Right lobe of liver (tissue), 6 donors: ENCODE data around the gene SEC16B. TPM values are rescaled to one million over a fixed set of nuclear protein-coding genes. Genes with fewer than 3 reads are reported as not detected.

Experiments used
- ATAC-seq, 4 donors: fragments of 200-7000 bp; cut with Tn5 transposase; one replicate each; pipeline ENCODE4 v1.9.1; 2020; ENCODE audit warnings: mild to moderate bottlenecking in 4 of 4, moderate library complexity in 4 of 4
- DNase-seq, 3 donors: peaks; one replicate each; pipeline ENCODE4 v3.0.0-alpha.2; 2020
- H3K27ac ChIP-seq, 3 donors: fragments of 200-600 bp; one replicate each; pipeline ENCODE4 v1.8.0; 2022
- H3K27me3 ChIP-seq, 2 donors: fragments of 200-600 bp; one replicate each; pipeline ENCODE4 v1.8.0; 2022
- H3K36me3 ChIP-seq, 4 donors: fragments of 200-600 bp; sonication (generic) in 1 of 4; one replicate each; pipeline versions ENCODE4 v1.5.1 to v1.8.0; 2017 to 2022; ENCODE audit warnings: control low read depth in 1 of 4
- H3K4me1 ChIP-seq, 4 donors: fragments of 200-600 bp; sonication (generic) in 1 of 4; one replicate each; pipeline versions ENCODE4 v1.5.1 to v1.8.0; 2017 to 2022; ENCODE audit warnings: control low read depth in 1 of 4
- H3K4me3 ChIP-seq, 3 donors: fragments of 200-600 bp; one replicate each; pipeline ENCODE4 v1.8.0; 2022
- H3K9me3 ChIP-seq, 4 donors: fragments of 200-600 bp; sonication (generic) in 1 of 4; one replicate each; pipeline versions ENCODE4 v1.5.1 to v1.8.0; 2017 to 2022; ENCODE audit warnings: control low read depth in 1 of 4
- CTCF ChIP-seq, 4 donors: fragments of 200-600 bp in 3 of 4; fragments of 450-650 bp in 1 of 4; IDR thresholded peaks; one replicate each; pipeline versions ENCODE4 v1.5.1 to v1.8.0; 2016 to 2022; ENCODE audit warnings: antibody characterized with exemption in 4 of 4, mild to moderate bottlenecking in 2 of 4
- POLR2A ChIP-seq: fragments of 450-650 bp; IDR thresholded peaks from one replicate; pipeline ENCODE4 v1.6.1; 2017; ENCODE audit warnings: antibody characterized with exemption, mild to moderate bottlenecking
- WGBS: methylation state at CpG from one replicate; pipeline ENCODE4 v1.1.6; 2018; ENCODE audit warnings: low coverage, low lambda C conversion rate; ENCODE audit not compliant: insufficient coverage; ENCODE audit errors: missing lambda C conversion rate; 5-methylcytosine and 5-hydroxymethylcytosine counted together
- intact Hi-C, 2 donors: fragments of 100-400 bp; cut with DNase I; formaldehyde crosslinking; loops; one replicate each; pipeline versions ENCODE4 v1.11.2 to v1.14.1; 2022
- long read RNA-seq: library from polyadenylated mRNA; unstranded; transcript quantifications from one replicate; pipeline ENCODE4 v2.0.0, GENCODE V29; 2019
- total RNA-seq, 6 experiments: library from RNA; depleted of rRNA in 2 of 6; stranded (reverse); fragments of >200 nt in 2 of 6; fragmentation: NEBNext Ultra II Directional in 3 of 6; extraction: Animal tissue kit (Norgen Biotek cat#: 25700) in 3 of 6; gene quantifications; one replicate each; pipeline versions ENCODE4 v1.1.0 to v1.2.4, GENCODE V29; 2016 to 2023
- donor health status: DM: no; HTN: yes; CAD: no.
- donor health status: DM: no; HTN: no; CAD: no.
- donor health status: DM: no; HTN: no; CAD: no.
- donor health status: DM: no; HTN: yes; CAD: no.
- donor health status: DM: no; HTN: yes; CAD: no.

SEC16B gene
- 10 to 100 TPM; 16.4 to 69.7 (median 39.9) TPM for total RNA-seq
- long read RNA-seq, partial matches to known transcripts = 1 of 1 reads
- long read RNA-seq, other reads (novel, unspliced or antisense) = 0 of 1 reads

GRCh38 chr1:177969825-177970371 lies at the start of gene SEC16B:
Gene SEC16B, minus strand, starts transcription at chr1:177970058. Its CDS starts 2,077 bp downstream, at chr1:177967981.
- intact Hi-C loops = no loop called here
- Histone ChIP-seq H3K36me3 (peaks cover 0 to 18% (median 10%) of the 10 kb centered on the region in 4 donors), H3K9me3 (no peaks in the 10 kb centered on the region), H3K27ac (peak within 1 kb of the TSS; percentile 93 to 95 (median 93)), H3K4me3 (peak within 1 kb of the TSS; percentile 42 to 66 (median 45)), H3K4me1 (peaks cover 0 to 23% (median 8%) of the 10 kb centered on the region in 4 donors), H3K27me3 (no peaks in the 10 kb centered on the region)
- ATAC-seq = peak; percentile 86 to 95 (median 92)
- DNase-seq = peak; percentile 79 to 92 (median 89)
- TF ChIP-seq POLR2A (peak; percentile 74), CTCF (IDR thresholded peaks at IDR 0.05) (no peak)
- 39% methylated on average over 8 of the region's 12 CpGs for WGBS

GRCh38 chr1:178019622-178020021 lies 49.8 kb upstream of the SEC16B start:
- Histone ChIP-seq H3K27ac (no peak overlapping the region), H3K27me3 (no peaks in the 10 kb centered on the region), H3K36me3 (peaks cover 0 to 18% (median 5%) of the 10 kb centered on the region in 4 donors), H3K9me3 (no peaks in the 10 kb centered on the region), H3K4me1 (peaks cover 0 to 29% (median 11%) of the 10 kb centered on the region in 4 donors), H3K4me3 (no peak overlapping the region)
- no peak for TF ChIP-seq POLR2A
- no peak for TF ChIP-seq CTCF (IDR thresholded peaks at IDR 0.05)
- intact Hi-C loops = no loop called here
- DNase-seq (no peak), ATAC-seq (peak in 1 of 4 donors; percentile 47)
- 52% methylated on average over 2 of the region's 2 CpGs for WGBS

- TF ChIP-seq POLR2A = no peak
- TF ChIP-seq CTCF (IDR thresholded peaks at IDR 0.05) = no peak
- ATAC-seq (no peak), DNase-seq (no peak)
- Histone ChIP-seq H3K27me3 (no peaks in the 10 kb centered on the region), H3K36me3 (peaks cover 0 to 18% (median 5%) of the 10 kb centered on the region in 4 donors), H3K4me3 (no peak overlapping the region), H3K9me3 (no peaks in the 10 kb centered on the region), H3K27ac (no peak overlapping the region), H3K4me1 (peaks cover 0 to 29% (median 11%) of the 10 kb centered on the region in 4 donors)
- intact Hi-C loops = no loop called here
- 100% methylated on average over 1 of the region's 1 CpG for WGBS
These were observed 49.4 kb upstream of the SEC16B start for GRCh38 chr1:178019208-178019607.

- no peak for ATAC-seq
- intact Hi-C loops = no loop called here
- no peak overlapping the region for H3K4me3 ChIP-seq
These were observed 47.7 kb upstream of the SEC16B start for GRCh38 chr1:178017517-178017916.

More at GRCh38 chr1:178017517-178017916, 47.7 kb upstream of the SEC16B start:
- Histone ChIP-seq H3K36me3 (peaks cover 0 to 18% (median 5%) of the 10 kb centered on the region in 4 donors), H3K27ac (no peak overlapping the region), H3K27me3 (no peaks in the 10 kb centered on the region), H3K9me3 (no peaks in the 10 kb centered on the region), H3K4me1 (peaks cover 0 to 19% (median 8%) of the 10 kb centered on the region in 4 donors)
- WGBS = 95% methylated on average over 2 of the region's 2 CpGs
- DNase-seq = no peak
- no peak for TF ChIP-seq POLR2A
- TF ChIP-seq CTCF (IDR thresholded peaks at IDR 0.05) = no peak
